Coronary artery (tissue), 2 donors: ENCODE measurements around the gene LRRC75A.

Experiments used
- DNase-seq: peaks from one replicate; pipeline ENCODE4 v3.0.0-alpha.2; 2017; ENCODE audit warnings: low spot score
- H3K27ac ChIP-seq, 2 donors: fragments of 200-600 bp; sonication (generic); one replicate each; pipeline ENCODE4 v1.5.1; 2016 to 2019
- H3K4me3 ChIP-seq: fragments of 200-600 bp; sonication (generic); 2 replicates; pipeline ENCODE4 v1.5.1; 2016; ENCODE audit warnings: mild to moderate bottlenecking, moderate library complexity
- CTCF ChIP-seq: fragments of 200-600 bp; sonication (generic); IDR thresholded peaks from one replicate; pipeline ENCODE4 v1.5.1; 2019; ENCODE audit warnings: antibody characterized with exemption

Gene LRRC75A

GRCh38 chr17:16519021-16519420 is 27.0 kb upstream of the LRRC75A start:
- H3K4me3 ChIP-seq, result no peak overlapping the region
- no peak for TF ChIP-seq CTCF
- no peak overlapping the region for H3K27ac ChIP-seq
- no peak for DNase-seq

GRCh38 chr17:16517477-16517876 is 25.5 kb upstream of the LRRC75A start:
- no peak for TF ChIP-seq CTCF
- DNase-seq, result no peak
- no peak overlapping the region for H3K27ac ChIP-seq
- no peak overlapping the region for H3K4me3 ChIP-seq

GRCh38 chr17:16516594-16517051 is 24.6 kb upstream of the LRRC75A start:
- Histone ChIP-seq H3K27ac (no peak overlapping the region), H3K4me3 (peak overlapping the region; percentile 56)
- DNase-seq, result no peak
- no peak for TF ChIP-seq CTCF

GRCh38 chr17:16515933-16516332 is 23.9 kb upstream of the LRRC75A start:
- no peak for TF ChIP-seq CTCF
- Histone ChIP-seq H3K4me3 (no peak overlapping the region), H3K27ac (no peak overlapping the region)
- no peak for DNase-seq

- no peak for TF ChIP-seq CTCF
- no peak overlapping the region for H3K27ac ChIP-seq
- no peak for DNase-seq
- H3K4me3 ChIP-seq, result no peak overlapping the region
Measured at GRCh38 chr17:16513873-16514272, 21.9 kb upstream of the LRRC75A start.

- no peak for TF ChIP-seq CTCF
- DNase-seq, result no peak
- no peak overlapping the region for H3K4me3 ChIP-seq
- H3K27ac ChIP-seq, result no peak overlapping the region
Measured at GRCh38 chr17:16512011-16512410, 20.0 kb upstream of the LRRC75A start.

GRCh38 chr17:16511593-16511992 is 19.6 kb upstream of the LRRC75A start:
- no peak overlapping the region for H3K4me3 ChIP-seq
- DNase-seq, result no peak
- H3K27ac ChIP-seq, result no peak overlapping the region
- TF ChIP-seq CTCF, result no peak
